Activated B cell treated with CpG ODN at 0.5 μM for 24 hours (primary cell): ENCODE results near the gene FLOT1. TPM values are rescaled to one million over a fixed set of nuclear protein-coding genes. Genes with fewer than 3 reads are reported as not detected.

ENCODE experiments used
- ATAC-seq: fragments of 200-7000 bp; cut with Tn5 transposase; one replicate; pipeline ENCODE4 v1.10.0; 2021; ENCODE audit warnings: low read depth, mild to moderate bottlenecking, moderate library complexity
- CTCF ChIA-PET: fragments of 350-600 bp; sonication (Branson Sonifier 250); formaldehyde crosslinking; loops from one replicate; lab custom pipeline; 2021; ENCODE audit warnings: antibody characterized with exemption; lab: Charles Lee
- POLR2A ChIA-PET: fragments of 350-600 bp; sonication (Branson Sonifier 250); formaldehyde crosslinking; loops from one replicate; lab custom pipeline; 2021; ENCODE audit warnings: antibody characterized with exemption; lab: Charles Lee
- DNase-seq: peaks from one replicate; pipeline ENCODE4 v3.0.0; 2022
- H3K27ac Mint-ChIP-seq: one replicate; pipeline ENCODE4 v1.8.0; 2020; ENCODE audit warnings: mixed read lengths
- H3K27me3 Mint-ChIP-seq: one replicate; pipeline ENCODE4 v1.8.0; 2021; ENCODE audit warnings: mixed read lengths
- H3K36me3 Mint-ChIP-seq: one replicate; pipeline ENCODE4 v1.8.0; 2021; ENCODE audit warnings: low read depth, mixed read lengths
- H3K4me1 Mint-ChIP-seq: one replicate; pipeline ENCODE4 v1.8.0; 2021; ENCODE audit warnings: mixed read lengths
- H3K4me3 Mint-ChIP-seq: one replicate; pipeline ENCODE4 v1.8.0; 2020; ENCODE audit warnings: mild to moderate bottlenecking, mixed read lengths
- H3K9me3 Mint-ChIP-seq: one replicate; pipeline ENCODE4 v1.8.0; 2020; ENCODE audit warnings: mixed read lengths
- CTCF ChIP-seq: fragments of 200-600 bp; IDR thresholded peaks from one replicate; pipeline ENCODE4 v1.8.0; 2022; ENCODE audit warnings: antibody characterized with exemption, mild to moderate bottlenecking
- intact Hi-C: fragments of 100-400 bp; cut with micrococcal nuclease; formaldehyde crosslinking; loops from one replicate; pipeline ENCODE4 v1.15.1; 2024
- total RNA-seq: library from RNA; stranded (reverse); gene quantifications from 2 replicates; pipeline ENCODE4 v1.2.3, GENCODE V29; 2022

The FLOT1 gene
- total RNA-seq, 1 donor from 2014 or later = 52.0 TPM

- H3K27ac Mint-ChIP-seq = no peak overlapping the region
- ATAC-seq = no peak
- H3K4me1 Mint-ChIP-seq = peaks cover 15% of the 10 kb centered on the region
- no peak overlapping the region for H3K4me3 Mint-ChIP-seq
- no peak for DNase-seq
- POLR2A ChIA-PET = no interaction called here
- intact Hi-C loops = no loop called here
- H3K36me3 Mint-ChIP-seq = no peaks in the 10 kb centered on the region
- no peaks in the 10 kb centered on the region for H3K27me3 Mint-ChIP-seq
- no peaks in the 10 kb centered on the region for H3K9me3 Mint-ChIP-seq
- CTCF ChIA-PET = no interaction called here
- no peak for TF ChIP-seq CTCF
These were observed 12.1 kb upstream of the FLOT1 start for GRCh38 chr6:30754631-30755030.

- DNase-seq (no peak), ATAC-seq (no peak)
- TF ChIP-seq CTCF = no peak
- intact Hi-C loops = no loop called here
- Mint-ChIP-seq H3K4me1 (peaks cover 1% of the 10 kb centered on the region), H3K27ac (no peak overlapping the region), H3K36me3 (no peaks in the 10 kb centered on the region), H3K4me3 (no peak overlapping the region), H3K9me3 (no peaks in the 10 kb centered on the region), H3K27me3 (no peaks in the 10 kb centered on the region)
- ChIA-PET CTCF (no interaction called here), POLR2A (no interaction called here)
These were observed 9.9 kb upstream of the FLOT1 start for GRCh38 chr6:30752157-30752927.

GRCh38 chr6:30750379-30750668 lies 7.8 kb upstream of the FLOT1 start:
- Mint-ChIP-seq H3K27me3 (no peaks in the 10 kb centered on the region), H3K4me3 (no peak overlapping the region), H3K9me3 (no peaks in the 10 kb centered on the region), H3K27ac (no peak overlapping the region), H3K4me1 (peaks cover 1% of the 10 kb centered on the region), H3K36me3 (no peaks in the 10 kb centered on the region)
- no peak for TF ChIP-seq CTCF
- ATAC-seq (no peak), DNase-seq (no peak)
- intact Hi-C loops = no loop called here
- POLR2A ChIA-PET = interaction anchor here (0.6 kb wide), 1 partner anchor 16 kb away, joined by 3 read pairs; no protein-coding TSS in a partner anchor
- CTCF ChIA-PET = no interaction called here

GRCh38 chr6:30749554-30750378 lies 7.3 kb upstream of the FLOT1 start:
- H3K4me1 Mint-ChIP-seq = peaks cover 1% of the 10 kb centered on the region
- ATAC-seq (no peak), DNase-seq (no peak)
- intact Hi-C loops = no loop called here
- CTCF ChIA-PET = no interaction called here
- no peaks in the 10 kb centered on the region for H3K27me3 Mint-ChIP-seq
- H3K9me3 Mint-ChIP-seq = no peaks in the 10 kb centered on the region
- POLR2A ChIA-PET = interaction anchor here (0.6 kb wide), 1 partner anchor 15 kb away, joined by 3 read pairs; no protein-coding TSS in a partner anchor
- H3K4me3 Mint-ChIP-seq = no peak overlapping the region
- H3K27ac Mint-ChIP-seq = no peak overlapping the region
- no peaks in the 10 kb centered on the region for H3K36me3 Mint-ChIP-seq
- TF ChIP-seq CTCF = no peak

- no peak overlapping the region for H3K4me3 Mint-ChIP-seq
- peaks cover 6% of the 10 kb centered on the region for H3K4me1 Mint-ChIP-seq
- no peak for TF ChIP-seq CTCF
- ATAC-seq = no peak
- ChIA-PET CTCF (no interaction called here), POLR2A (no interaction called here)
- no peaks in the 10 kb centered on the region for H3K27me3 Mint-ChIP-seq
- no peak overlapping the region for H3K27ac Mint-ChIP-seq
- intact Hi-C loops = no loop called here
- no peaks in the 10 kb centered on the region for H3K9me3 Mint-ChIP-seq
- H3K36me3 Mint-ChIP-seq = no peaks in the 10 kb centered on the region
- no peak for DNase-seq
These were observed 6.5 kb upstream of the FLOT1 start for GRCh38 chr6:30748851-30749540.
